GM06990 (cell line): ENCODE results near the gene ASMTL.
"Not testable (repeated sequence)": the region's sequence is repeated elsewhere in the genome, so short reads cannot be mapped to it uniquely, and the experiment has no call there.

Experiments used
- DNase-seq: peaks from one replicate; pipeline ENCODE4 v3.0.0-alpha.2; 2011; ENCODE audit not compliant: insufficient read length; ENCODE audit errors: extremely low read depth
- H3K27me3 ChIP-seq: replicated peaks from 2 replicates; pipeline ENCODE4 v1.6.0; 2011; ENCODE audit warnings: low read length; ENCODE audit not compliant: control insufficient read depth, insufficient read depth
- H3K36me3 ChIP-seq: 2 replicates; pipeline ENCODE4 v1.5.1; 2011; ENCODE audit warnings: low read length; ENCODE audit not compliant: control insufficient read depth, insufficient read depth
- H3K4me3 ChIP-seq: replicated peaks from 2 replicates; pipeline ENCODE4 v1.5.1; 2011; ENCODE audit warnings: low read depth, mild to moderate bottlenecking, control low read depth, low read length
- TF ChIP-seq, protein P1 (sequence below): IDR thresholded peaks from 2 replicates; pipeline ENCODE4 v1.5.1; 2011; ENCODE audit warnings: low read length, control low read depth, mild to moderate bottlenecking, inconsistent platforms; ENCODE audit not compliant: insufficient read depth, poor library complexity, severe bottlenecking

The ASMTL gene

GRCh38 chrX:1493877-1494510 lies 41.3 kb upstream of the ASMTL start:
- TF ChIP-seq, protein P1, sequence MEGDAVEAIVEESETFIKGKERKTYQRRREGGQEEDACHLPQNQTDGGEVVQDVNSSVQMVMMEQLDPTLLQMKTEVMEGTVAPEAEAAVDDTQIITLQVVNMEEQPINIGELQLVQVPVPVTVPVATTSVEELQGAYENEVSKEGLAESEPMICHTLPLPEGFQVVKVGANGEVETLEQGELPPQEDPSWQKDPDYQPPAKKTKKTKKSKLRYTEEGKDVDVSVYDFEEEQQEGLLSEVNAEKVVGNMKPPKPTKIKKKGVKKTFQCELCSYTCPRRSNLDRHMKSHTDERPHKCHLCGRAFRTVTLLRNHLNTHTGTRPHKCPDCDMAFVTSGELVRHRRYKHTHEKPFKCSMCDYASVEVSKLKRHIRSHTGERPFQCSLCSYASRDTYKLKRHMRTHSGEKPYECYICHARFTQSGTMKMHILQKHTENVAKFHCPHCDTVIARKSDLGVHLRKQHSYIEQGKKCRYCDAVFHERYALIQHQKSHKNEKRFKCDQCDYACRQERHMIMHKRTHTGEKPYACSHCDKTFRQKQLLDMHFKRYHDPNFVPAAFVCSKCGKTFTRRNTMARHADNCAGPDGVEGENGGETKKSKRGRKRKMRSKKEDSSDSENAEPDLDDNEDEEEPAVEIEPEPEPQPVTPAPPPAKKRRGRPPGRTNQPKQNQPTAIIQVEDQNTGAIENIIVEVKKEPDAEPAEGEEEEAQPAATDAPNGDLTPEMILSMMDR: no peak
- H3K4me3 ChIP-seq: peak overlapping the region; percentile 70
- H3K36me3 ChIP-seq: peaks cover 9% of the 10 kb centered on the region
- H3K27me3 ChIP-seq: no peaks in the 10 kb centered on the region
- peak; percentile 76 for DNase-seq

GRCh38 chrX:1493412-1493811 lies 40.7 kb upstream of the ASMTL start:
- Histone ChIP-seq H3K27me3 (no peaks in the 10 kb centered on the region), H3K36me3 (peaks cover 9% of the 10 kb centered on the region), H3K4me3 (peak overlapping the region; percentile 70)
- no peak for DNase-seq
- TF ChIP-seq, protein P1: no peak

DNA sequence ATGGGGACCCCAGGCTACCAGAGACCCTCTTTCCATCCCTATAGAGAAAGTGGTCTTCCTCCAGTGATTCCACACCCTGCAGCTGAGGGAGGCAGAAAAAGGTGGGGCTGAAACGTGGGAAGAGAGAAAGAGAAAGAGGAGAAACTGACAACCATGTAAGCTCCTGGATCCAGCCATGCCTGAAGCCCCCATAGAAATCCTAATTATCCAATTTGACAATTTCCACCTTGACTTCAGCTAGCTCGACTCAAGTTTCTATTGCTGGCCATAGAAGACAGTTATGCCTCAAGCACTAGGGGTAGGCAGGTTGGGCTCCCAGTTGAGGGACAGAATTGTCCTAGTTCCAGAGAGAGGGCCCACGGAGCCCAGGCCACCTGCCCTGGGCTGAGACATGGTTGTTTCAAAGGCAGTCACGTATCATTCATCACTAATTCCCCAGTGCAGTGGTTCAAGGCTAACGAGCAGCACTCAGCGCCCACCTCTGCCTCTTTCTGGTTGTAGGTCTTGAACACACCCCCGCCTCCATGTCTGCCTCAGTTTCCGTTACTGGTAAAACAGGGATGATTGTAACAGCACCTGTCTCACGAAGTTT lies 39.8 kb upstream of the ASMTL start:
- Histone ChIP-seq H3K27me3 (no peaks in the 10 kb centered on the region), H3K4me3 (peak overlapping the region; percentile 70), H3K36me3 (peaks cover 8% of the 10 kb centered on the region)
- TF ChIP-seq, protein P1: no peak
- DNase-seq: no peak

DNA sequence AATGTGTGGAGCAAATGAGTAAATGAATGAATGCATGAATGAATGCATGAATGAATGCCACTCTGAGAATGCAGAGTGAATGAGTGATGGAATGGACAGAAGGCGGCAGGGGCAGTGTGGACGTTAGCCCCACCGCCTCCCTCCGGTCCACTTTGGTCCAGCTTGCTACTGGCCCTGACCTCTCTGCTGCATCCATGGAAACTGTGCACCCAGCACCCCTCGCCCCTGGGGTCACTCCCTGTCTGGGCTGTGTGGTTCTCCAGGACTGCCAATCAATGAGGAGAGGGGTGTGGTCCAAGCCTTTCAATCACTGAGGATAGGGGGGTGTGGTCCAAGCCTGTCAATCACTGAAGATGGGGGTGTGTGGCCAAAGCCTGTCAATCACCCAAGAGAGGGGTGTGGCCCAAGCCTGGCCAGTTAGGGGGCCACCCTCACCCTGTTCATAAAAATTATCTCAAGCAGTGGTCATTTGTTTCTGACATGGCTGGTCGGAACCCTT lies 39.2 kb upstream of the ASMTL start:
- H3K4me3 ChIP-seq: no peak overlapping the region
- no peaks in the 10 kb centered on the region for H3K27me3 ChIP-seq
- TF ChIP-seq, protein P1: no peak
- peak; percentile 85 for DNase-seq
- peaks cover 14% of the 10 kb centered on the region for H3K36me3 ChIP-seq

DNA sequence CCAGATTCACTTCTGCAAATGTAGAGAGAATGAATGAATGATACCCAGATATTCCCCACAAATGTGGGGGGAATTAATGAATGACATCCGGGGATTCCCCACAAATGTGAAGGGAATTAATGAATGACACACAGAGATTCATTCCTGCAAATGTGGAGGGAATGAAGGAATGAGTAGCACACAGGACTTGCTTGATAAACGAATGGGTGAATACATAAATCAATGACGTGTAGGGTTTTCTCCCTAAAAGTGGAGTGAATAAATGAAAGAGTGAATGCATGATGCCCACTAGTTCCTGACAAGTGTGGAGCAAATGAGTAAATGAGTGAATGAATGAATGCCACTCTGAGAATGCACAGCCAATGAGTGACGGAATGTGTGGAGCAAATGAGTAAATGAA lies 38.5 kb upstream of the ASMTL start:
- not testable (repeated sequence) for H3K27me3 ChIP-seq, DNase-seq, H3K4me3 ChIP-seq
- H3K36me3 ChIP-seq: peaks cover 19% of the 10 kb centered on the region

GRCh38 chrX:1490723-1491122 lies 38.0 kb upstream of the ASMTL start:
- not testable (repeated sequence) for DNase-seq, H3K4me3 ChIP-seq, H3K27me3 ChIP-seq
- H3K36me3 ChIP-seq: peaks cover 17% of the 10 kb centered on the region

DNA sequence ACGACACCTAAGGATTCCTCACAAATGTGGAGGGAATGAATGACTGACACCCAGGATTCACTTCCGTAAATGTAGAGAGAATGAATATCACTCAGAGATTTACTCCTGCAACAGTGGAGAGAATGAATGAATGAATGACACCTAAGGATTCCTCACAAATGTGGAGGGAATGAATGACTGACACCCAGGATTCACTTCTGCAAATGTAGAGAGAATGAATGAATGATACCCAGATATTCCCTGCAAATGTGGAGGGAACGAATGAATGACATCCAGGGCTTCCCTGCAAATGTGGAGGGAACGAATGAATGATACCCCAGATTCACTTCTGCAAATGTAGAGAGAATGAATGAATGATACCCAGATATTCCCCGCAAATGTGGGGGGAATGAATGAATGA lies 36.6 kb upstream of the ASMTL start:
- not testable (repeated sequence) for H3K4me3 ChIP-seq, H3K27me3 ChIP-seq, DNase-seq
- H3K36me3 ChIP-seq: peaks cover 17% of the 10 kb centered on the region
